Thyroid gland (tissue), 4 donors: ENCODE data around the gene VPS39.

Source experiments
- CTCF ChIP-seq, 6 experiments: fragments of 200-600 bp in 3 of 6; fragments of 450-650 bp in 3 of 6; sonication (generic) in 3 of 6; IDR thresholded peaks; one replicate each; pipeline ENCODE4 v1.5.1; 2016 to 2019; ENCODE audit warnings: antibody characterized with exemption in 6 of 6, mild to moderate bottlenecking in 2 of 6, inconsistent platforms in 1 of 6, moderate library complexity in 1 of 6
- POLR2A ChIP-seq, 2 donors: fragments of 450-650 bp; IDR thresholded peaks; one replicate each; pipeline ENCODE4 v1.6.1; 2017; ENCODE audit warnings: antibody characterized with exemption in 2 of 2, mild to moderate bottlenecking in 2 of 2, moderate library complexity in 1 of 2

- no peak for TF ChIP-seq CTCF (IDR thresholded peaks at IDR 0.05)
- no peak for TF ChIP-seq POLR2A (IDR thresholded peaks at IDR 0.05)
These were observed 66.9 kb downstream of the VPS39 start for GRCh38 chr15:42141246-42141645.
